ENCODE results near the gene PSPC1.

Gene PSPC1

DNA sequence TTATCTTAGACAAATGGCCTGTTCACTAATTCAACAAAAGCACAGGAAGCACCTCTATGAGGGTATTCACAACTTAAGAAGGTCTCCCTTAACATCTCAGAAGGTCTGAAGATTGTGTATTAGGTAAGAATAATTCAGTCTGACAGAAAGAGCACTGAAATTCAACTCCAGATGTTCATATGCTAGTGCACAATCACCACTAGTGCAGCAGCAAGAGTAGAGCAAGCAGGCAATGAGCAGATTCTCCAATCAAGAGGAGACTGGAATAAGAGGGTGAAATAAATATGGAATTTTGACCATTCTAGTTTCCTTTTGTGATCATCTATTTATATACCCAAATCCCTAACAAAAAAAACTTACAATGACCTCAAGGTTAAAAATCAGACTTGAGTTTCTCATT is 97.3 kb downstream of the PSPC1 start:
- Histone ChIP-seq H3K4me2 (ENCODE audit: low read depth, low read length, poor library complexity, severe bottlenecking) (no peak overlapping the region), H3K4me3 (ENCODE audit: insufficient read depth, low read length, poor library complexity, severe bottlenecking) (no peak overlapping the region), H4K20me1 (ENCODE audit: low read depth, low read length) (no peaks in the 10 kb centered on the region), H3K79me2 (ENCODE audit: insufficient read depth, low read length) (peaks cover 4% of the 10 kb centered on the region; the same call in 1 of the 2 replicates), H3K36me3 (ENCODE audit: low read length) (no peaks in the 10 kb centered on the region), H3K27ac (ENCODE audit: low read depth, low read length) (no peak overlapping the region), H3K9me2 (replicated peaks; ENCODE audit: insufficient read depth, low read length) (no peaks in the 10 kb centered on the region), H3K9me3 (ENCODE audit: insufficient read depth, low read length) (no peaks in the 10 kb centered on the region), H3F3A (ENCODE audit: insufficient read depth) (no peaks in the 10 kb centered on the region; the same call in 1 of the 2 replicates), H2AFZ (ENCODE audit: low read depth, low read length, severe bottlenecking) (no peak overlapping the region), H3K9ac (ENCODE audit: low read length) (no peak overlapping the region), H3K27me3 (ENCODE audit: low read length) (no peaks in the 10 kb centered on the region)
- TF ChIP-seq, protein P1, sequence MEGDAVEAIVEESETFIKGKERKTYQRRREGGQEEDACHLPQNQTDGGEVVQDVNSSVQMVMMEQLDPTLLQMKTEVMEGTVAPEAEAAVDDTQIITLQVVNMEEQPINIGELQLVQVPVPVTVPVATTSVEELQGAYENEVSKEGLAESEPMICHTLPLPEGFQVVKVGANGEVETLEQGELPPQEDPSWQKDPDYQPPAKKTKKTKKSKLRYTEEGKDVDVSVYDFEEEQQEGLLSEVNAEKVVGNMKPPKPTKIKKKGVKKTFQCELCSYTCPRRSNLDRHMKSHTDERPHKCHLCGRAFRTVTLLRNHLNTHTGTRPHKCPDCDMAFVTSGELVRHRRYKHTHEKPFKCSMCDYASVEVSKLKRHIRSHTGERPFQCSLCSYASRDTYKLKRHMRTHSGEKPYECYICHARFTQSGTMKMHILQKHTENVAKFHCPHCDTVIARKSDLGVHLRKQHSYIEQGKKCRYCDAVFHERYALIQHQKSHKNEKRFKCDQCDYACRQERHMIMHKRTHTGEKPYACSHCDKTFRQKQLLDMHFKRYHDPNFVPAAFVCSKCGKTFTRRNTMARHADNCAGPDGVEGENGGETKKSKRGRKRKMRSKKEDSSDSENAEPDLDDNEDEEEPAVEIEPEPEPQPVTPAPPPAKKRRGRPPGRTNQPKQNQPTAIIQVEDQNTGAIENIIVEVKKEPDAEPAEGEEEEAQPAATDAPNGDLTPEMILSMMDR (IDR thresholded peaks at IDR 0.05; ENCODE audit: insufficient read depth, low read length, poor library complexity, severe bottlenecking), result no peak
- no peak for TF ChIP-seq EZH2phosphoT487 (conservative IDR thresholded peaks at IDR 0.05; ENCODE audit: low read length)

DNA sequence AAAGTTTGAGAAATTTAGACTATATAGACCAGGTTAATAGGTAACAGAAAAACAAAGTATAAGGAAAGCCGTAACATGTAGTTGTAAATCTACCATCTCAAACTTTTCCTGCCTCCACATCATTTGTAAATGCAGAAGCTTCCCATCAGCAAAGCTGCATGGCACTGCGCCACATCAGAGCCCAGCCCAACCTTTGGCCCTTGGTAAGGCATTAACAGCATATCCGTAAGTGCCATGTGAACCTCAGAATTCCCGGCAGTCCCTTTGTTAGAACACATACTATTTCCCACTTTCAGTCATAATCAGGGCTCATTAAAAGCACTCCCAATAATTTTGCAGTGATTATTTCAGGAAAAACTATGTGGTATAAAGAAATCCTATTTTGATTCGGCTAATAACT is 97.7 kb downstream of the PSPC1 start:
- Histone ChIP-seq H3K36me3 (ENCODE audit: low read length) (no peaks in the 10 kb centered on the region), H3K4me3 (ENCODE audit: insufficient read depth, low read length, poor library complexity, severe bottlenecking) (no peak overlapping the region), H4K20me1 (ENCODE audit: low read depth, low read length) (no peaks in the 10 kb centered on the region), H3K79me2 (ENCODE audit: insufficient read depth, low read length) (peaks cover 4% of the 10 kb centered on the region; the same call in 1 of the 2 replicates), H2AFZ (ENCODE audit: low read depth, low read length, severe bottlenecking) (no peak overlapping the region), H3K9ac (ENCODE audit: low read length) (no peak overlapping the region), H3F3A (ENCODE audit: insufficient read depth) (no peaks in the 10 kb centered on the region; the same call in 1 of the 2 replicates), H3K9me3 (ENCODE audit: insufficient read depth, low read length) (no peaks in the 10 kb centered on the region), H3K4me2 (ENCODE audit: low read depth, low read length, poor library complexity, severe bottlenecking) (no peak overlapping the region), H3K27me3 (ENCODE audit: low read length) (no peaks in the 10 kb centered on the region), H3K9me2 (replicated peaks; ENCODE audit: insufficient read depth, low read length) (no peaks in the 10 kb centered on the region), H3K27ac (ENCODE audit: low read depth, low read length) (no peak overlapping the region)
- TF ChIP-seq, protein P1 (IDR thresholded peaks at IDR 0.05; ENCODE audit: insufficient read depth, low read length, poor library complexity, severe bottlenecking), result no peak
- no peak for TF ChIP-seq EZH2phosphoT487 (conservative IDR thresholded peaks at IDR 0.05; ENCODE audit: low read length)

DNA sequence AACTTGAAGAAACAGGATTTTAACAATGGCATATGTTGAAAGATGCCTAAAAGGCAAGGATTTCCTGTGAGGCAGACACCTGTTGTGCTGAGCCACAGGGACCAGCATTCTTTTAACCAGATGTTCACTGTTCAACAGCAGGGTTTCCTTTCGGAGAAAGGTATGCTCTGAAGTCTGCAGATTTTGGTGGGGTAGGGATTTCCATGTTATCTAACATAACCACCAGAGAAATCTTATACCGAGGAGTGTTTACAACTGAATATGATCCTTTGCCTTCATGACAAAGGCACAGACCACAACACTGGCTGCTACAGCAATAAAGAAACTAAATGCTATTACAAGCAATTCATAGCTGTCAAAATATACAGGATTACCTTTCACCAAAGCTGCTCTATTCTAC is 101.2 kb downstream of the PSPC1 start:
- no peaks in the 10 kb centered on the region for H3K9me2 ChIP-seq (replicated peaks; ENCODE audit: insufficient read depth, low read length)
- no peak overlapping the region for H3K4me2 ChIP-seq (ENCODE audit: low read depth, low read length, poor library complexity, severe bottlenecking)
- peaks cover under 1% of the 10 kb centered on the region; the same call in 1 of the 2 replicates for H3F3A ChIP-seq (ENCODE audit: insufficient read depth)
- no peak overlapping the region for H3K9ac ChIP-seq (ENCODE audit: low read length)
- H3K27me3 ChIP-seq (ENCODE audit: low read length), result no peaks in the 10 kb centered on the region
- H3K4me3 ChIP-seq (ENCODE audit: insufficient read depth, low read length, poor library complexity, severe bottlenecking), result no peak overlapping the region
- no peaks in the 10 kb centered on the region for H4K20me1 ChIP-seq (ENCODE audit: low read depth, low read length)
- H2AFZ ChIP-seq (ENCODE audit: low read depth, low read length, severe bottlenecking), result no peak overlapping the region
- no peaks in the 10 kb centered on the region for H3K9me3 ChIP-seq (ENCODE audit: insufficient read depth, low read length)
- no peak overlapping the region for H3K27ac ChIP-seq (ENCODE audit: low read depth, low read length)
- H3K79me2 ChIP-seq (ENCODE audit: insufficient read depth, low read length), result peaks cover 4% of the 10 kb centered on the region; the same call in 1 of the 2 replicates
- TF ChIP-seq, protein P1 (IDR thresholded peaks at IDR 0.05; ENCODE audit: insufficient read depth, low read length, poor library complexity, severe bottlenecking), result no peak
- TF ChIP-seq EZH2phosphoT487 (conservative IDR thresholded peaks at IDR 0.05; ENCODE audit: low read length), result no peak
- no peaks in the 10 kb centered on the region; the same call in 1 of the 2 replicates for H3K36me3 ChIP-seq (ENCODE audit: low read length)
